K562 (cell line): ENCODE data around the gene FAHD2B. TPM values are rescaled to one million over a fixed set of nuclear protein-coding genes. Genes with fewer than 3 reads are reported as not detected.

ENCODE experiments used
- polyA plus RNA-seq, 8 experiments: library from polyadenylated mRNA; depleted of rRNA in 4 of 8; stranded (reverse) in 5 of 8; unstranded in 3 of 8; fragments of >200 nt; fragmentation: Nextera tagmentation in 2 of 8; fragmentation: Illumina TruSeq in 1 of 8; extraction: Ambion mirVana in 2 of 8; extraction: Trizol in 1 of 8; gene quantifications; 2 replicates each; pipeline versions ENCODE4 v1.2.1 to v1.2.3, GENCODE V29; 2011 to 2014; ENCODE audit warnings: inconsistent platforms in 1 of 8, missing spikeins in 1 of 8
- small RNA-seq: library from RNA; depleted of rRNA; stranded (forward); fragments of <200 nt; gene quantifications from one replicate; pipeline ENCODE3, GENCODE V24; 2014
- total RNA-seq, 7 experiments: library from RNA; depleted of rRNA in 6 of 7; stranded (reverse); fragments of >200 nt in 6 of 7; fragmentation: Illumina TruSeq in 2 of 7; extraction: Trizol in 2 of 7; gene quantifications; 2 replicates each; pipeline versions ENCODE4 v1.2.1 to v1.2.3, GENCODE V29; 2011 to 2021; ENCODE audit warnings: low replicate concordance in 1 of 7

The FAHD2B gene
- total and polyA plus RNA-seq, 9 of the 15 experiments (the other 6 are each of a cell fraction or from before 2014, with no cell fraction given), result 4.7 to 36.6 (median 26.1) TPM

Small RNAs within 50 kb of the gene (small RNA-seq; reads per million reads assigned to genes)
- gene AC018892.1 (not detected), gene IGKV1OR2-3 (not detected), gene IGKV2OR2-2 (not detected), gene RN7SL313P (not detected)

Other genes starting within 250 kb of the FAHD2B start
- 33.1 and 50.4 TPM in 2 replicates for gene ANKRD39, start 236.9 kb downstream of the FAHD2B start, total RNA-seq (2014; rRNA removed)
- gene ANKRD39, start 236.9 kb downstream of the FAHD2B start, total RNA-seq (2014; rRNA removed; fragmentation: Illumina TruSeq; extraction: Trizol), result 5.7 and 8.2 TPM in 2 replicates
- gene ANKRD39, start 236.9 kb downstream of the FAHD2B start, total RNA-seq (2015; rRNA removed; fragmentation: Illumina TruSeq; extraction: Trizol), result 21.2 and 21.9 TPM in 2 replicates
- 29.8 and 31.2 TPM in 2 replicates for gene ANKRD39, start 236.9 kb downstream of the FAHD2B start, total RNA-seq (2021)
- gene ANKRD39, start 236.9 kb downstream of the FAHD2B start, polyA plus RNA-seq (2011; rRNA removed), result 23.8 and 33.3 TPM in 2 replicates
- gene ANKRD39, start 236.9 kb downstream of the FAHD2B start, polyA plus RNA-seq (2014; fragmentation: Illumina TruSeq; extraction: Trizol), result 15.0 and 22.7 TPM in 2 replicates
- gene ANKRD39, start 236.9 kb downstream of the FAHD2B start, polyA plus RNA-seq (2014; fragmentation: Nextera tagmentation; extraction: Ambion mirVana), result 10 to 100 TPM; 16.7 to 26.0 TPM
- gene ANKRD39, start 236.9 kb downstream of the FAHD2B start, polyA plus RNA-seq (2014; rRNA removed), result 28.1 and 48.3 TPM in 2 replicates
- 28.8 and 35.6 TPM in 2 replicates for gene SEMA4C, start 224.8 kb downstream of the FAHD2B start, total RNA-seq (2014; rRNA removed)
- 7.3 and 9.5 TPM in 2 replicates for gene SEMA4C, start 224.8 kb downstream of the FAHD2B start, total RNA-seq (2014; rRNA removed; fragmentation: Illumina TruSeq; extraction: Trizol)
- 23.9 and 24.6 TPM in 2 replicates for gene SEMA4C, start 224.8 kb downstream of the FAHD2B start, total RNA-seq (2015; rRNA removed; fragmentation: Illumina TruSeq; extraction: Trizol)
- gene SEMA4C, start 224.8 kb downstream of the FAHD2B start, total RNA-seq (2021), result 45.2 and 54.4 TPM in 2 replicates
- gene SEMA4C, start 224.8 kb downstream of the FAHD2B start, polyA plus RNA-seq (2011; rRNA removed), result 59.7 and 110 TPM in 2 replicates
- gene SEMA4C, start 224.8 kb downstream of the FAHD2B start, polyA plus RNA-seq (2014; fragmentation: Illumina TruSeq; extraction: Trizol), result 21.8 and 29.4 TPM in 2 replicates
- under 1 TPM; 0.32 to 0.89 TPM for gene SEMA4C, start 224.8 kb downstream of the FAHD2B start, polyA plus RNA-seq (2014; fragmentation: Nextera tagmentation; extraction: Ambion mirVana)
- 35.5 and 36.2 TPM in 2 replicates for gene SEMA4C, start 224.8 kb downstream of the FAHD2B start, polyA plus RNA-seq (2014; rRNA removed)
- gene FAM178B, start 108.3 kb downstream of the FAHD2B start, total RNA-seq (2014; rRNA removed), result 68.1 and 118 TPM in 2 replicates
- gene FAM178B, start 108.3 kb downstream of the FAHD2B start, total RNA-seq (2014; rRNA removed; fragmentation: Illumina TruSeq; extraction: Trizol), result 10.0 and 20.6 TPM in 2 replicates
- gene FAM178B, start 108.3 kb downstream of the FAHD2B start, total RNA-seq (2015; rRNA removed; fragmentation: Illumina TruSeq; extraction: Trizol), result 79.9 and 82.6 TPM in 2 replicates
- 152 and 177 TPM in 2 replicates for gene FAM178B, start 108.3 kb downstream of the FAHD2B start, total RNA-seq (2021)
- 68.4 and 788 TPM in 2 replicates for gene FAM178B, start 108.3 kb downstream of the FAHD2B start, polyA plus RNA-seq (2011; rRNA removed)
- 175 and 265 TPM in 2 replicates for gene FAM178B, start 108.3 kb downstream of the FAHD2B start, polyA plus RNA-seq (2014; fragmentation: Illumina TruSeq; extraction: Trizol)
- gene FAM178B, start 108.3 kb downstream of the FAHD2B start, polyA plus RNA-seq (2014; fragmentation: Nextera tagmentation; extraction: Ambion mirVana), result 10 to 100 TPM; 19.0 to 41.5 TPM
- 139 and 175 TPM in 2 replicates for gene FAM178B, start 108.3 kb downstream of the FAHD2B start, polyA plus RNA-seq (2014; rRNA removed)
- 25.3 and 27.3 TPM in 2 replicates for gene ANKRD36, start 18.3 kb upstream of the FAHD2B start, total RNA-seq (2014; rRNA removed)
- 21.8 and 25.5 TPM in 2 replicates for gene ANKRD36, start 18.3 kb upstream of the FAHD2B start, total RNA-seq (2014; rRNA removed; fragmentation: Illumina TruSeq; extraction: Trizol)
- 26.7 and 29.1 TPM in 2 replicates for gene ANKRD36, start 18.3 kb upstream of the FAHD2B start, total RNA-seq (2015; rRNA removed; fragmentation: Illumina TruSeq; extraction: Trizol)
- 15.7 and 19.0 TPM in 2 replicates for gene ANKRD36, start 18.3 kb upstream of the FAHD2B start, total RNA-seq (2021)
- gene ANKRD36, start 18.3 kb upstream of the FAHD2B start, polyA plus RNA-seq (2011; rRNA removed), result 11.4 and 12.9 TPM in 2 replicates
- 7.6 and 8.1 TPM in 2 replicates for gene ANKRD36, start 18.3 kb upstream of the FAHD2B start, polyA plus RNA-seq (2014; fragmentation: Illumina TruSeq; extraction: Trizol)
- gene ANKRD36, start 18.3 kb upstream of the FAHD2B start, polyA plus RNA-seq (2014; fragmentation: Nextera tagmentation; extraction: Ambion mirVana), result 1 to 10 TPM; 8.0 to 9.6 TPM
- 11.2 and 15.4 TPM in 2 replicates for gene ANKRD36, start 18.3 kb upstream of the FAHD2B start, polyA plus RNA-seq (2014; rRNA removed)